Measurements from ENCODE around the gene CFAP119. TPM values are rescaled to one million over a fixed set of nuclear protein-coding genes. Genes with fewer than 3 reads are reported as not detected.

Gene CFAP119
- total and polyA plus RNA-seq, 9 of the 15 experiments (the other 6 are each of a cell fraction or from before 2014, with no cell fraction given), result 5.5 to 33.7 (median 9.6) TPM

DNA sequence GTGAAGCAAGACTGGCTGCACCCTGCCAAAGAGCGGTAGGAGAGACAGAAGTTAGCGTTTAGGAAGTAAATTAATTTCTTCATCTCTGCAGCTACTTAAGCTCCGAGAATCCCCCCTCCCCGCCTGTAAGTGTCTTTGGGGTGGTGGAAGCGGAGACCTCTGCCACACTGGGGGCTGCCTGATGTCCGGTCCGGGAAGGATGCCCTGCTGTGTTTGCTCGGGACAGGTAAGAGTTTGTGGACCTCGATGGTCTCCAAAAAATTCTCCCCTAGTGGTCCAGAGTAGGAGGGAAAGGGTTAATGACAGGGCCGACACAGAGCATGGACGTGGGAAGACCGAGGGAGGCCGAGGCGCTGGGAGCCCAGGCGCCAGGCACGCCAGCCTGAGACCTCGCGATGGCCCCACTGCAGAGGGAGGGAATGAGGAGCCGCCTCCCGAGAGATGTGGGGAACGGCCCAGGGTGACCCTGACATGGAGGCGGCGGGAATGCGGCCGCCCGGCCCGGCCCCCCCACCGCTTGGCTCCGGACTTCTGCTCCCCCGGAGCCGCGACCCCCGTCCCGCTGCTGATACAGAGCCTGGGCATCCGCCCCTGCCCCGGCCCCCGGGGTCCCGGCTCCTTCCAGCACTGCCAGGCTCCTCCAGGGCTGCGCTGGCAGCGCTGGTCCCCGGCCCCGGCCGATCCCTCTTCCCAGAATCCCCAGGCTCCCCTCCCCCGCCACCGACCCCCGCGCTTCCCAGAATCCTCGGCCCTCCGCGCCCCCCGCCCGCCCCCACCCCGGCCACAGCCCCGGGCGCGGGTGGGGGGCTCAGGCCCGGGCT lies 24.5 kb upstream of the CFAP119 start:
- ChIA-PET CTCF (ENCODE audit: low intra/inter-chr PET ratio) (interaction anchor here (0.5 kb wide), 1 partner anchor 1041 kb away, joined by 3 read pairs; no protein-coding TSS in a partner anchor), POLR2A (interaction anchor here (0.7 to 2.7 kb wide), 8 partner anchors 8 to 164 kb away, joined by 3 to 12 read pairs (median 6); no protein-coding TSS in a partner anchor)
- ATAC-seq (peak; percentile 86), FAIRE-seq (peak; percentile 76), DNase-seq (ENCODE audit: extremely low read depth in 1 of 4, low spot score in 3 of 4) (peak; percentile 61 to 87 (median 76))
- WGBS (ENCODE audit: insufficient coverage, low coverage, missing lambda C conversion rate), result 14% methylated on average over 21 of the region's 57 CpGs
- Histone ChIP-seq H3K36me3 (ENCODE audit: control insufficient read depth, insufficient read depth, low read length) (peaks cover 40% of the 10 kb centered on the region; the same call in 1 of the 3 replicates), H3K27ac (ENCODE audit: extremely low read depth, low read depth, low read length) (peak overlapping the region; percentile 87; the same call in 1 of the 3 replicates), H3K9ac (ENCODE audit: insufficient read depth in 1 of 2, low read depth in 2 of 2, low read length in 2 of 2) (peak overlapping the region; percentile 88 to 98), H3K79me2 (ENCODE audit: control insufficient read depth, insufficient read depth, low read length) (peaks cover 27% of the 10 kb centered on the region), H2AFZ (ENCODE audit: low read depth, low read length) (peak overlapping the region; percentile 75), H3K4me2 (ENCODE audit: insufficient read depth, low read length) (peak overlapping the region; percentile 76), H3K4me3 (peak overlapping the region; percentile 73), H3K9me1 (ENCODE audit: control insufficient read depth, insufficient read depth, low read length) (no peaks in the 10 kb centered on the region), H3K4me1 (replicated peaks in 1 of 2; ENCODE audit: control insufficient read depth in 2 of 2, insufficient read depth in 2 of 2, low read length in 2 of 2) (peaks cover 14 to 35% of the 10 kb centered on the region in 2 experiments; a peak in 4 of 5 replicates), H4K20me1 (replicated peaks; ENCODE audit: control insufficient read depth, insufficient read depth, low read length) (no peaks in the 10 kb centered on the region), H3K9me3 (replicated peaks; ENCODE audit: control insufficient read depth, insufficient read depth, low read depth, low read length) (no peaks in the 10 kb centered on the region), H3K27me3 (ENCODE audit: control insufficient read depth in 2 of 2, insufficient read depth in 2 of 2, low read length in 2 of 2) (no peaks in the 10 kb centered on the region)
- intact Hi-C loops (cut with micrococcal nuclease) (no loop called here), in situ Hi-C loops (cut with MboI) (no loop called here)
- BruUV-seq (replicated peaks), result no TSS peak
- no peak for TF ChIP-seq HNRNPL (IDR thresholded peaks at IDR 0.05; ENCODE audit: low read depth, low read length)
- TF ChIP-seq CTBP1 (IDR thresholded peaks at IDR 0.05; ENCODE audit: borderline replicate concordance), result 0 out of 2 replicates have a peak, but pooled peaks have one; percentile 10
- no peak for TF ChIP-seq HLTF (IDR thresholded peaks at IDR 0.05)
- no peak for TF ChIP-seq ADNP (tag; IDR thresholded peaks at IDR 0.05)
- TF ChIP-seq, protein P1, sequence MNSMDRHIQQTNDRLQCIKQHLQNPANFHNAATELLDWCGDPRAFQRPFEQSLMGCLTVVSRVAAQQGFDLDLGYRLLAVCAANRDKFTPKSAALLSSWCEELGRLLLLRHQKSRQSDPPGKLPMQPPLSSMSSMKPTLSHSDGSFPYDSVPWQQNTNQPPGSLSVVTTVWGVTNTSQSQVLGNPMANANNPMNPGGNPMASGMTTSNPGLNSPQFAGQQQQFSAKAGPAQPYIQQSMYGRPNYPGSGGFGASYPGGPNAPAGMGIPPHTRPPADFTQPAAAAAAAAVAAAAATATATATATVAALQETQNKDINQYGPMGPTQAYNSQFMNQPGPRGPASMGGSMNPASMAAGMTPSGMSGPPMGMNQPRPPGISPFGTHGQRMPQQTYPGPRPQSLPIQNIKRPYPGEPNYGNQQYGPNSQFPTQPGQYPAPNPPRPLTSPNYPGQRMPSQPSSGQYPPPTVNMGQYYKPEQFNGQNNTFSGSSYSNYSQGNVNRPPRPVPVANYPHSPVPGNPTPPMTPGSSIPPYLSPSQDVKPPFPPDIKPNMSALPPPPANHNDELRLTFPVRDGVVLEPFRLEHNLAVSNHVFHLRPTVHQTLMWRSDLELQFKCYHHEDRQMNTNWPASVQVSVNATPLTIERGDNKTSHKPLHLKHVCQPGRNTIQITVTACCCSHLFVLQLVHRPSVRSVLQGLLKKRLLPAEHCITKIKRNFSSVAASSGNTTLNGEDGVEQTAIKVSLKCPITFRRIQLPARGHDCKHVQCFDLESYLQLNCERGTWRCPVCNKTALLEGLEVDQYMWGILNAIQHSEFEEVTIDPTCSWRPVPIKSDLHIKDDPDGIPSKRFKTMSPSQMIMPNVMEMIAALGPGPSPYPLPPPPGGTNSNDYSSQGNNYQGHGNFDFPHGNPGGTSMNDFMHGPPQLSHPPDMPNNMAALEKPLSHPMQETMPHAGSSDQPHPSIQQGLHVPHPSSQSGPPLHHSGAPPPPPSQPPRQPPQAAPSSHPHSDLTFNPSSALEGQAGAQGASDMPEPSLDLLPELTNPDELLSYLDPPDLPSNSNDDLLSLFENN (IDR thresholded peaks at IDR 0.05; ENCODE audit: low read depth in 2 of 2, low read length in 2 of 2), result no peak
- TF ChIP-seq NRF1 (conservative IDR thresholded peaks at IDR 0.05 in 1 of 2, IDR thresholded peaks at IDR 0.05 in 1 of 2), result peak; percentile 17 to 20; a peak in 1 of 4 replicates
- no peak for TF ChIP-seq ZNF551 (CRISPR knock-in tag; IDR thresholded peaks at IDR 0.05)
- TF ChIP-seq, protein P2, sequence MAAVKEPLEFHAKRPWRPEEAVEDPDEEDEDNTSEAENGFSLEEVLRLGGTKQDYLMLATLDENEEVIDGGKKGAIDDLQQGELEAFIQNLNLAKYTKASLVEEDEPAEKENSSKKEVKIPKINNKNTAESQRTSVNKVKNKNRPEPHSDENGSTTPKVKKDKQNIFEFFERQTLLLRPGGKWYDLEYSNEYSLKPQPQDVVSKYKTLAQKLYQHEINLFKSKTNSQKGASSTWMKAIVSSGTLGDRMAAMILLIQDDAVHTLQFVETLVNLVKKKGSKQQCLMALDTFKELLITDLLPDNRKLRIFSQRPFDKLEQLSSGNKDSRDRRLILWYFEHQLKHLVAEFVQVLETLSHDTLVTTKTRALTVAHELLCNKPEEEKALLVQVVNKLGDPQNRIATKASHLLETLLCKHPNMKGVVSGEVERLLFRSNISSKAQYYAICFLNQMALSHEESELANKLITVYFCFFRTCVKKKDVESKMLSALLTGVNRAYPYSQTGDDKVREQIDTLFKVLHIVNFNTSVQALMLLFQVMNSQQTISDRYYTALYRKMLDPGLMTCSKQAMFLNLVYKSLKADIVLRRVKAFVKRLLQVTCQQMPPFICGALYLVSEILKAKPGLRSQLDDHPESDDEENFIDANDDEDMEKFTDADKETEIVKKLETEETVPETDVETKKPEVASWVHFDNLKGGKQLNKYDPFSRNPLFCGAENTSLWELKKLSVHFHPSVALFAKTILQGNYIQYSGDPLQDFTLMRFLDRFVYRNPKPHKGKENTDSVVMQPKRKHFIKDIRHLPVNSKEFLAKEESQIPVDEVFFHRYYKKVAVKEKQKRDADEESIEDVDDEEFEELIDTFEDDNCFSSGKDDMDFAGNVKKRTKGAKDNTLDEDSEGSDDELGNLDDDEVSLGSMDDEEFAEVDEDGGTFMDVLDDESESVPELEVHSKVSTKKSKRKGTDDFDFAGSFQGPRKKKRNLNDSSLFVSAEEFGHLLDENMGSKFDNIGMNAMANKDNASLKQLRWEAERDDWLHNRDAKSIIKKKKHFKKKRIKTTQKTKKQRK (IDR thresholded peaks at IDR 0.05; ENCODE audit: borderline replicate concordance, low read depth, low read length), result no peak
- peak; percentile 57 for TF ChIP-seq RBBP5 (IDR thresholded peaks at IDR 0.05; ENCODE audit: borderline replicate concordance, insufficient read depth, low read length, poor library complexity, severe bottlenecking)
- TF ChIP-seq, protein P3, sequence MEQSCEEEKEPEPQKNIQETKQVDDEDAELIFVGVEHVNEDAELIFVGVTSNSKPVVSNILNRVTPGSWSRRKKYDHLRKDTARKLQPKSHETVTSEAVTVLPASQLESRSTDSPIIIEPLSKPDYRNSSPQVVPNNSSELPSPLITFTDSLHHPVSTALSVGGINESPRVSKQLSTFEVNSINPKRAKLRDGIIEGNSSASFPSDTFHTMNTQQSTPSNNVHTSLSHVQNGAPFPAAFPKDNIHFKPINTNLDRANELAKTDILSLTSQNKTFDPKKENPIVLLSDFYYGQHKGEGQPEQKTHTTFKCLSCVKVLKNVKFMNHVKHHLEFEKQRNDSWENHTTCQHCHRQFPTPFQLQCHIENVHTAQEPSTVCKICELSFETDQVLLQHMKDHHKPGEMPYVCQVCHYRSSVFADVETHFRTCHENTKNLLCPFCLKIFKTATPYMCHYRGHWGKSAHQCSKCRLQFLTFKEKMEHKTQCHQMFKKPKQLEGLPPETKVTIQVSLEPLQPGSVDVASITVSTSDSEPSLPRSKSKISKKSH (CRISPR knock-in tag; IDR thresholded peaks at IDR 0.05), result no peak
- no peak for TF ChIP-seq PML (IDR thresholded peaks at IDR 0.05; ENCODE audit: low read length)

All from K562 (cell line).